GM12878 (cell line): ENCODE measurements around the gene TDRD9.

Source experiments
- ATF3 ChIP-seq: IDR thresholded peaks from 2 replicates; pipeline ENCODE4 v1.6.1; 2011; ENCODE audit warnings: low read depth, mild to moderate bottlenecking, low read length, moderate library complexity, borderline replicate concordance; ENCODE audit errors: extremely low read depth
- BCLAF1 ChIP-seq: fragments of 450-650 bp; IDR thresholded peaks from 2 replicates; pipeline ENCODE4 v1.6.1; 2017; ENCODE audit warnings: antibody characterized with exemption, mild to moderate bottlenecking, moderate library complexity
- CBFB ChIP-seq: IDR thresholded peaks from 2 replicates; pipeline ENCODE4 v1.6.1; 2016; ENCODE audit warnings: antibody characterized with exemption, low read depth
- CTCF ChIP-seq, 3 experiments: IDR thresholded peaks in 2 of 3; conservative IDR thresholded peaks in 1 of 3; 2 replicates each; pipeline ENCODE4 v1.5.1; 2011; ENCODE audit warnings: low read depth in 3 of 3, low read length in 3 of 3, mild to moderate bottlenecking in 3 of 3, control low read depth in 2 of 3, moderate library complexity in 2 of 3, inconsistent platforms in 1 of 3, mixed read lengths in 1 of 3; ENCODE audit not compliant: control insufficient read depth in 2 of 3, insufficient read depth in 1 of 3; ENCODE audit errors: extremely low read depth in 1 of 3
- HDGF ChIP-seq: fragments of 450-650 bp; IDR thresholded peaks from 2 replicates; pipeline ENCODE4 v1.6.1; 2016; ENCODE audit warnings: antibody characterized with exemption
- TBL1XR1 ChIP-seq: IDR thresholded peaks from 2 replicates; pipeline ENCODE4 v1.6.1; 2012; ENCODE audit warnings: low read depth, low read length, improper control_type of control experiment
- TCF12 ChIP-seq: IDR thresholded peaks from 2 replicates; pipeline ENCODE4 v1.6.1; 2011; ENCODE audit warnings: low read depth, mild to moderate bottlenecking, low read length
- ZBED1 ChIP-seq: IDR thresholded peaks from 2 replicates; pipeline ENCODE4 v1.6.1; 2016; ENCODE audit warnings: borderline replicate concordance
- TF ChIP-seq, protein P1 (sequence below): IDR thresholded peaks from 2 replicates; pipeline ENCODE4 v1.6.1; 2012; ENCODE audit warnings: low read length, inconsistent platforms

DNA sequence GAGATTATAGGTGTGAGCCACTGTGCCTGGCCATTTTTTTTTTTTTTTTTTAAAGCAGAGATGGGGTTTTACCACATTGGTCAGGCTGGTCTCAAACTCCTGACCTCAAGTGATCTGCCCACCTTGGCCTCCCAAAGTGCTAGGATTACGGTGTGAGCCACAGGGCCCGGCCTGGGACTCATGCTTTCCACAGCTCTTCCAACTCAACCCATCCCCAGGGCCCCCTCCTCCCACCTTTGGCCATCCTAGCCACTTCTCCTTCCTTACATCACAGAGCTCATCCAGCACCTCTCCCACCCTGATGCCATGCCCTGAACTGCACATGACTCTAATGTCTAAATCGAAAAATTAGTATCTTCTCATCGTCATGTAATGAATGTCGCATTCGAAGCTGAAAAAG is 12.6 kb upstream of the TDRD9 start:
- TF ChIP-seq ATF3 (no peak), CBFB (no peak), CTCF (IDR thresholded peaks at IDR 0.05 in 2 of 3, conservative IDR thresholded peaks at IDR 0.05 in 1 of 3; ENCODE audit: control insufficient read depth in 2 of 3, extremely low read depth in 1 of 3, insufficient read depth in 1 of 3, low read depth in 3 of 3, low read length in 3 of 3) (no peak), ZBED1 (no peak), TCF12 (no peak), BCLAF1 (no peak), HDGF (no peak), TBL1XR1 (no peak)
- TF ChIP-seq, protein P1, sequence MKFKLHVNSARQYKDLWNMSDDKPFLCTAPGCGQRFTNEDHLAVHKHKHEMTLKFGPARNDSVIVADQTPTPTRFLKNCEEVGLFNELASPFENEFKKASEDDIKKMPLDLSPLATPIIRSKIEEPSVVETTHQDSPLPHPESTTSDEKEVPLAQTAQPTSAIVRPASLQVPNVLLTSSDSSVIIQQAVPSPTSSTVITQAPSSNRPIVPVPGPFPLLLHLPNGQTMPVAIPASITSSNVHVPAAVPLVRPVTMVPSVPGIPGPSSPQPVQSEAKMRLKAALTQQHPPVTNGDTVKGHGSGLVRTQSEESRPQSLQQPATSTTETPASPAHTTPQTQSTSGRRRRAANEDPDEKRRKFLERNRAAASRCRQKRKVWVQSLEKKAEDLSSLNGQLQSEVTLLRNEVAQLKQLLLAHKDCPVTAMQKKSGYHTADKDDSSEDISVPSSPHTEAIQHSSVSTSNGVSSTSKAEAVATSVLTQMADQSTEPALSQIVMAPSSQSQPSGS, result no peak
